Colonic mucosa (tissue), 4 donors: ENCODE measurements around the gene SEMA5A. TPM values are rescaled to one million over a fixed set of nuclear protein-coding genes. Genes with fewer than 3 reads are reported as not detected.

Experiments used
- DNase-seq: peaks from one replicate; pipeline ENCODE4 v3.0.0-alpha.2; 2020
- H3K27ac ChIP-seq: fragments of 200-600 bp; one replicate; pipeline ENCODE4 v1.8.0; 2021
- H3K27me3 ChIP-seq: fragments of 200-600 bp; one replicate; pipeline ENCODE4 v1.8.0; 2021
- H3K36me3 ChIP-seq: fragments of 200-600 bp; one replicate; pipeline ENCODE4 v1.8.0; 2021
- H3K4me1 ChIP-seq: fragments of 200-600 bp; one replicate; pipeline ENCODE4 v1.8.0; 2021; ENCODE audit warnings: mild to moderate bottlenecking
- H3K4me3 ChIP-seq: fragments of 200-600 bp; one replicate; pipeline ENCODE4 v1.8.0; 2021
- H3K9ac ChIP-seq, 2 donors: one replicate each; pipeline ENCODE4 v1.7.0; 2013; ENCODE audit warnings: control low read depth in 2 of 2, low read depth in 2 of 2, low read length in 2 of 2
- H3K9me3 ChIP-seq: fragments of 200-600 bp; one replicate; pipeline ENCODE4 v1.8.0; 2021
- CTCF ChIP-seq: fragments of 200-600 bp; IDR thresholded peaks from one replicate; pipeline ENCODE4 v1.8.0; 2022; ENCODE audit warnings: antibody characterized with exemption, mild to moderate bottlenecking
- intact Hi-C: fragments of 100-400 bp; cut with DNase I; formaldehyde crosslinking; loops from one replicate; pipeline ENCODE4 v1.14.1; 2022
- total RNA-seq, 2 donors: library from RNA; stranded (reverse); fragmentation: NEBNext Ultra II Directional in 1 of 2; extraction: Animal tissue kit (Norgen Biotek cat#: 25700) in 1 of 2; gene quantifications; one replicate each; pipeline ENCODE4 v1.2.1, GENCODE V29; 2021
- donor health status: healthy.
- donor health status: DM: no; HTN: no; CAD: no.
- donor health status: DM: no; HTN: no; CAD: no.

Gene SEMA5A
- total RNA-seq, 2 donors from 2014 or later, result 23.3 to 32.7 TPM

- Histone ChIP-seq H3K9ac (no peak overlapping the region), H3K36me3 (no peaks in the 10 kb centered on the region), H3K9me3 (no peaks in the 10 kb centered on the region), H3K27ac (no peak overlapping the region), H3K4me1 (no peaks in the 10 kb centered on the region), H3K27me3 (no peaks in the 10 kb centered on the region), H3K4me3 (no peak overlapping the region)
- TF ChIP-seq CTCF, result no peak
- intact Hi-C loops, result no loop called here
- DNase-seq, result no peak
Observed at GRCh38 chr5:9056046-9056445, 489.8 kb downstream of the SEMA5A start.

- Histone ChIP-seq H3K27ac (no peak overlapping the region), H3K27me3 (no peaks in the 10 kb centered on the region), H3K36me3 (no peaks in the 10 kb centered on the region), H3K9me3 (no peaks in the 10 kb centered on the region), H3K4me1 (no peaks in the 10 kb centered on the region), H3K4me3 (no peak overlapping the region), H3K9ac (no peak overlapping the region)
- intact Hi-C loops, result no loop called here
- DNase-seq, result no peak
- TF ChIP-seq CTCF, result no peak
Observed at GRCh38 chr5:9054821-9055589, 490.9 kb downstream of the SEMA5A start.

GRCh38 chr5:9054322-9054721 is 491.6 kb downstream of the SEMA5A start:
- Histone ChIP-seq H3K36me3 (no peaks in the 10 kb centered on the region), H3K9me3 (no peaks in the 10 kb centered on the region), H3K4me1 (no peaks in the 10 kb centered on the region), H3K9ac (no peak overlapping the region), H3K27ac (no peak overlapping the region), H3K4me3 (no peak overlapping the region), H3K27me3 (no peaks in the 10 kb centered on the region)
- intact Hi-C loops, result no loop called here
- no peak for TF ChIP-seq CTCF
- no peak for DNase-seq

- Histone ChIP-seq H3K4me1 (no peaks in the 10 kb centered on the region), H3K4me3 (no peak overlapping the region), H3K27me3 (no peaks in the 10 kb centered on the region), H3K9me3 (no peaks in the 10 kb centered on the region), H3K9ac (no peak overlapping the region), H3K27ac (no peak overlapping the region), H3K36me3 (no peaks in the 10 kb centered on the region)
- intact Hi-C loops, result no loop called here
- no peak for TF ChIP-seq CTCF
- DNase-seq, result no peak
Observed at GRCh38 chr5:9052421-9052820, 493.5 kb downstream of the SEMA5A start.

- Histone ChIP-seq H3K4me3 (no peak overlapping the region), H3K27ac (no peak overlapping the region), H3K36me3 (no peaks in the 10 kb centered on the region), H3K27me3 (no peaks in the 10 kb centered on the region), H3K9ac (no peak overlapping the region), H3K9me3 (no peaks in the 10 kb centered on the region), H3K4me1 (no peaks in the 10 kb centered on the region)
- DNase-seq, result no peak
- TF ChIP-seq CTCF, result no peak
- intact Hi-C loops, result no loop called here
Observed at GRCh38 chr5:9051779-9052178, 494.1 kb downstream of the SEMA5A start.
